Subcutaneous preadipocyte (primary cell): ENCODE data around the gene CSGALNACT2. TPM values are rescaled to one million over a fixed set of nuclear protein-coding genes. Genes with fewer than 3 reads are reported as not detected.

ENCODE experiments used
- total RNA-seq: library from RNA; depleted of rRNA; stranded (reverse); fragments of >200 nt; gene quantifications from 2 replicates; pipeline ENCODE4 v1.2.3, GENCODE V29; 2012

CSGALNACT2 gene
- 8.5 and 11.7 TPM in 2 replicates for total RNA-seq

DNA sequence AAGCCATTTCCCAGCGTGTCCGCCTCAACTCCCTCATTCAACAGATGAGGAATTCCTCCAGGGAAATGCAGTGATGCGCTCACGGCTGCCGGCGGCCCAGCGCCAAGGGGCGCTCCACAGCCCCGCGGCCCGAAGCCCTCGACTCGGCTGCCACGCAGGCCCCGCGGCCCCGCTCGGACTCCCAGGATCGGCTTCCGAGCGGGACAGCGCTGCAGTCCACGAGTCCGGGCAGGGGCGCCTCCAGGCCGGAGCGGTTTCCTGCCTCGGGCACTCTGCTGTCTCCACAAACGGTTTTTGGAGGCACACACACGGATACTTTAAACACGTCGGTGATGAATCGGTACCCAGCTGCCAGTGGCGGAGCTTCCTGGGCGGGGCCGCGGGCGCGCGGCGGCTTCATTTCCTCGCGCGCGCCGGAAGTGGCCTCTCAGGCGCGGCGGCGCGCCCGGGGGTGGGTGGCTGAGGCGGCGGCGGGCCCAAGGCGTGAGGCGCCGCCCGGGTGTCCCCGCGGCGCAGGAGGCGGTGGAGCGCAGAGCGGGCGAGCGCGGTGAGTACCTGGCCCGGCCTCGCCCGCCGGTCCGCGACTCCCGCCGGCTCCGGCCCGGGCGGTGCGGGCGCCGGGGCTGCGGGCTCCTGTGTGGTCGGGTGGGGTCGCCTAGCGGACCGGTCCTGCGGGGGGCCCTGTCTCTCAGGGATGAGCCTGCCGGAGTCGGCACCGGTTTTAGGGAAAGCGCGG lies at the start of gene CSGALNACT2:
Gene CSGALNACT2 (plus strand): TSS at position 425 of the 736 bp plus-strand sequence. CDS start 16,705 bp downstream, outside the sequence.

Other genes starting within 250 kb of the CSGALNACT2 start
- gene RET, start 61.4 kb upstream of the CSGALNACT2 start, total RNA-seq, result under 0.01 and 0.37 TPM in 2 replicates
- 1.1 and 1.8 TPM in 2 replicates for gene RASGEF1A, start 128.6 kb downstream of the CSGALNACT2 start, total RNA-seq
- not detected in 2 replicates for gene FXYD4, start 233.2 kb downstream of the CSGALNACT2 start, total RNA-seq